Hepatocyte (in vitro differentiated cells): ENCODE measurements around the gene ATXN1. TPM values are rescaled to one million over a fixed set of nuclear protein-coding genes. Genes with fewer than 3 reads are reported as not detected.
A peak's percentile ranks its signal among the peaks of the same experiment; 100 is the strongest.

Source experiments
- DNase-seq: peaks from one replicate; pipeline ENCODE4 v3.0.0-alpha.2; 2016; ENCODE audit warnings: low spot score
- H2AFZ ChIP-seq: fragments of 200-600 bp; sonication (generic); 2 replicates; pipeline ENCODE4 v1.6.0; 2016; ENCODE audit warnings: antibody characterized with exemption, mild to moderate bottlenecking
- H3K27ac ChIP-seq: fragments of 200-600 bp; sonication (generic); 2 replicates; pipeline ENCODE4 v1.5.1; 2016; ENCODE audit warnings: mild to moderate bottlenecking
- H3K27me3 ChIP-seq: fragments of 200-600 bp; sonication (generic); 2 replicates; pipeline ENCODE4 v1.6.1; 2016
- H3K36me3 ChIP-seq: fragments of 200-600 bp; sonication (generic); replicated peaks from 2 replicates; pipeline ENCODE4 v1.5.1; 2016; ENCODE audit warnings: low read depth; ENCODE audit not compliant: insufficient read depth
- H3K4me1 ChIP-seq: fragments of 200-600 bp; sonication (generic); 2 replicates; pipeline ENCODE4 v1.5.1; 2016; ENCODE audit warnings: mild to moderate bottlenecking, moderate library complexity; ENCODE audit not compliant: insufficient read depth
- H3K4me2 ChIP-seq: fragments of 200-600 bp; sonication (generic); 2 replicates; pipeline ENCODE4 v1.6.0; 2016
- H3K4me3 ChIP-seq: fragments of 200-600 bp; sonication (generic); 2 replicates; pipeline ENCODE4 v1.5.1; 2016; ENCODE audit warnings: mild to moderate bottlenecking
- H3K79me2 ChIP-seq: fragments of 200-600 bp; sonication (generic); 2 replicates; pipeline ENCODE4 v1.6.0; 2017; ENCODE audit warnings: mild to moderate bottlenecking
- H3K9me2 ChIP-seq: fragments of 200-600 bp; sonication (generic); replicated peaks from 2 replicates; pipeline ENCODE4 v1.6.0; 2017; ENCODE audit warnings: mild to moderate bottlenecking; ENCODE audit not compliant: insufficient read depth
- H3K9me3 ChIP-seq: fragments of 200-600 bp; sonication (generic); 2 replicates; pipeline ENCODE4 v1.5.1; 2016; ENCODE audit warnings: low read depth, mild to moderate bottlenecking
- H4K20me1 ChIP-seq: fragments of 200-600 bp; sonication (generic); 2 replicates; pipeline ENCODE4 v1.6.0; 2016; ENCODE audit warnings: mild to moderate bottlenecking; ENCODE audit not compliant: insufficient read depth, poor library complexity, severe bottlenecking
- CTCF ChIP-seq: fragments of 200-600 bp; sonication (generic); IDR thresholded peaks from 2 replicates; pipeline ENCODE4 v1.5.1; 2016; ENCODE audit warnings: antibody characterized with exemption, mild to moderate bottlenecking; ENCODE audit not compliant: poor library complexity
- EZH2 ChIP-seq: fragments of 200-600 bp; sonication (generic); IDR thresholded peaks from 2 replicates; pipeline ENCODE4 v1.6.1; 2016; ENCODE audit warnings: antibody characterized with exemption, mild to moderate bottlenecking, borderline replicate concordance
- EZH2phosphoT487 ChIP-seq: fragments of 200-600 bp; sonication (generic); IDR thresholded peaks from one replicate; pipeline ENCODE4 v1.6.1; 2018; ENCODE audit warnings: antibody characterized with exemption, mild to moderate bottlenecking, low read depth, moderate library complexity; ENCODE audit not compliant: unreplicated experiment, severe bottlenecking
- whole genome bisulfite sequencing: methylation state at CpG from one replicate; pipeline ENCODE4 v1.1.6; 2016; ENCODE audit warnings: low lambda C conversion rate; ENCODE audit errors: missing lambda C conversion rate; 5-methylcytosine and 5-hydroxymethylcytosine counted together
- polyA plus RNA-seq: library from polyadenylated mRNA; unstranded; fragments of >200 nt; fragmentation: Nextera tagmentation; extraction: Ambion mirVana; gene quantifications from 2 replicates; pipeline ENCODE4 v1.2.1, GENCODE V29; 2016
- total RNA-seq: library from RNA; depleted of rRNA; stranded (reverse); fragments of >200 nt; gene quantifications from 2 replicates; pipeline ENCODE4 v1.2.3, GENCODE V29; 2014

Gene ATXN1
- total and polyA plus RNA-seq, 2 experiments from 2014 or later, result 14.7 to 32.6 TPM

- TF ChIP-seq EZH2phosphoT487, result no peak
- no peak for TF ChIP-seq CTCF
- no peak for TF ChIP-seq EZH2
- Histone ChIP-seq H3K9me3 (no peaks in the 10 kb centered on the region), H3K4me2 (peak overlapping the region; percentile 66), H3K27ac (peak overlapping the region; percentile 92), H3K4me1 (peaks cover 24% of the 10 kb centered on the region), H3K4me3 (no peak overlapping the region), H3K36me3 (no peaks in the 10 kb centered on the region), H3K9me2 (no peaks in the 10 kb centered on the region), H4K20me1 (no peaks in the 10 kb centered on the region), H2AFZ (no peak overlapping the region), H3K27me3 (no peaks in the 10 kb centered on the region), H3K79me2 (no peaks in the 10 kb centered on the region)
- no peak for DNase-seq
- 94% methylated on average over 9 of the region's 9 CpGs for WGBS
These were observed 482.5 kb downstream of the ATXN1 start for GRCh38 chr6:16278750-16279149.

- Histone ChIP-seq H3K4me3 (no peak overlapping the region), H3K9me2 (no peaks in the 10 kb centered on the region), H3K27me3 (no peaks in the 10 kb centered on the region), H2AFZ (no peak overlapping the region), H3K79me2 (no peaks in the 10 kb centered on the region), H3K4me2 (peak overlapping the region; percentile 66), H3K27ac (peak overlapping the region; percentile 92), H4K20me1 (no peaks in the 10 kb centered on the region), H3K9me3 (no peaks in the 10 kb centered on the region), H3K4me1 (peaks cover 27% of the 10 kb centered on the region), H3K36me3 (no peaks in the 10 kb centered on the region)
- WGBS, result 75% methylated on average over 10 of the region's 10 CpGs
- TF ChIP-seq EZH2phosphoT487, result no peak
- no peak for TF ChIP-seq EZH2
- no peak for TF ChIP-seq CTCF
- DNase-seq, result peak; percentile 58
These were observed 483.1 kb downstream of the ATXN1 start for GRCh38 chr6:16278048-16278724.

GRCh38 chr6:16277101-16277981 lies 483.9 kb downstream of the ATXN1 start:
- 23% methylated on average over 18 of the region's 18 CpGs for WGBS
- H3K79me2 ChIP-seq, result no peaks in the 10 kb centered on the region
- no peak overlapping the region for H3K4me3 ChIP-seq
- DNase-seq, result peak; percentile 94
- H3K9me2 ChIP-seq, result no peaks in the 10 kb centered on the region
- TF ChIP-seq CTCF (peak; percentile 63), EZH2 (no peak), EZH2phosphoT487 (no peak)
- peak overlapping the region; percentile 66 for H3K4me2 ChIP-seq
- no peaks in the 10 kb centered on the region for H3K36me3 ChIP-seq
- peak overlapping the region; percentile 92 for H3K27ac ChIP-seq
- peak overlapping the region; percentile 10 for H2AFZ ChIP-seq
- H3K9me3 ChIP-seq, result no peaks in the 10 kb centered on the region
- H4K20me1 ChIP-seq, result no peaks in the 10 kb centered on the region
- no peaks in the 10 kb centered on the region for H3K27me3 ChIP-seq
- H3K4me1 ChIP-seq, result peaks cover 27% of the 10 kb centered on the region
